Bronchial epithelial cell (primary cell): Measurements from ENCODE around the gene KRTAP1-5. TPM values are rescaled to one million over a fixed set of nuclear protein-coding genes. Genes with fewer than 3 reads are reported as not detected.

ENCODE experiments used
- DNase-seq: peaks from one replicate; pipeline ENCODE4 v3.0.0-alpha.2; 2010; ENCODE audit warnings: low read depth
- FAIRE-seq: peaks from 2 replicates; lab custom pipeline; 2011; peaks lifted over from hg19 to GRCh38; lab: Jason Lieb, UNC
- H3K27me3 ChIP-seq: 2 replicates; pipeline ENCODE4 v1.5.1; 2011; ENCODE audit warnings: low read length; ENCODE audit not compliant: control insufficient read depth, insufficient read depth
- H3K36me3 ChIP-seq: 2 replicates; pipeline ENCODE4 v1.5.1; 2011; ENCODE audit warnings: low read length; ENCODE audit not compliant: control insufficient read depth, insufficient read depth
- H3K4me3 ChIP-seq: 2 replicates; pipeline ENCODE4 v1.5.1; 2011; ENCODE audit warnings: mild to moderate bottlenecking, low read depth, low read length, control low read depth
- total RNA-seq: library from RNA; depleted of rRNA; stranded (reverse); fragments of >200 nt; gene quantifications from 2 replicates; pipeline ENCODE4 v1.2.1, GENCODE V29; 2014
- TF ChIP-seq, protein P1 (sequence below): IDR thresholded peaks from 2 replicates; pipeline ENCODE4 v1.5.1; 2011; ENCODE audit warnings: mild to moderate bottlenecking, moderate library complexity, low read length, control low read depth, inconsistent platforms; ENCODE audit not compliant: insufficient read depth, severe bottlenecking

Gene KRTAP1-5
- total RNA-seq, 1 donor from 2014 or later = not detected

DNA sequence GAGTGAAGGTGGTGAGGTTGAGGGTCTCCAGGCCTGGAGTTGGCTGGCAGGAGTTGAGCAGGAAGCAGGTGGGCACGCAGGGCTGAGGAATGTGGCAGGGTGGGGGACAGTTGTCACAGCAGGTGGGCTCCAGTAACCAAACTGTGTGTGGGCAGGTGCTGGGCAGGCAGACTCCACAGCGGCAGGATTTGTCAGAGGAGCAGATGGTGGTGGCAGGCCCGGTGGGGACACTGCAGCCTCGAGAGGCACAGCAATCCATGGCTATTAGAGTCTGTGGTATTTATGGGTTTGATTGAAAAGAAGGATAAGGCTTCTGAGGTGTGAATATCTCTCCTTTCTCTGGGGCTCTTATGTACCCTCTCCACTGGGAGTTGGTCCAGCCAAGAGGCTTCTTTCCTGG lies 33.2 kb downstream of the KRTAP1-5 start, which contains the start of gene KRTAP3-3:
TSS of gene KRTAP3-3 (minus strand) at position 326 of the 400 bp plus-strand sequence. CDS start at position 259, 67 bp downstream.
- TF ChIP-seq, protein P1, sequence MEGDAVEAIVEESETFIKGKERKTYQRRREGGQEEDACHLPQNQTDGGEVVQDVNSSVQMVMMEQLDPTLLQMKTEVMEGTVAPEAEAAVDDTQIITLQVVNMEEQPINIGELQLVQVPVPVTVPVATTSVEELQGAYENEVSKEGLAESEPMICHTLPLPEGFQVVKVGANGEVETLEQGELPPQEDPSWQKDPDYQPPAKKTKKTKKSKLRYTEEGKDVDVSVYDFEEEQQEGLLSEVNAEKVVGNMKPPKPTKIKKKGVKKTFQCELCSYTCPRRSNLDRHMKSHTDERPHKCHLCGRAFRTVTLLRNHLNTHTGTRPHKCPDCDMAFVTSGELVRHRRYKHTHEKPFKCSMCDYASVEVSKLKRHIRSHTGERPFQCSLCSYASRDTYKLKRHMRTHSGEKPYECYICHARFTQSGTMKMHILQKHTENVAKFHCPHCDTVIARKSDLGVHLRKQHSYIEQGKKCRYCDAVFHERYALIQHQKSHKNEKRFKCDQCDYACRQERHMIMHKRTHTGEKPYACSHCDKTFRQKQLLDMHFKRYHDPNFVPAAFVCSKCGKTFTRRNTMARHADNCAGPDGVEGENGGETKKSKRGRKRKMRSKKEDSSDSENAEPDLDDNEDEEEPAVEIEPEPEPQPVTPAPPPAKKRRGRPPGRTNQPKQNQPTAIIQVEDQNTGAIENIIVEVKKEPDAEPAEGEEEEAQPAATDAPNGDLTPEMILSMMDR = no peak
- no peak for FAIRE-seq
- no peak for DNase-seq
- H3K4me3 ChIP-seq = no peak within 1 kb of the TSS
- no peaks in the 10 kb centered on the region for H3K27me3 ChIP-seq
- no peaks in the 10 kb centered on the region for H3K36me3 ChIP-seq

DNA sequence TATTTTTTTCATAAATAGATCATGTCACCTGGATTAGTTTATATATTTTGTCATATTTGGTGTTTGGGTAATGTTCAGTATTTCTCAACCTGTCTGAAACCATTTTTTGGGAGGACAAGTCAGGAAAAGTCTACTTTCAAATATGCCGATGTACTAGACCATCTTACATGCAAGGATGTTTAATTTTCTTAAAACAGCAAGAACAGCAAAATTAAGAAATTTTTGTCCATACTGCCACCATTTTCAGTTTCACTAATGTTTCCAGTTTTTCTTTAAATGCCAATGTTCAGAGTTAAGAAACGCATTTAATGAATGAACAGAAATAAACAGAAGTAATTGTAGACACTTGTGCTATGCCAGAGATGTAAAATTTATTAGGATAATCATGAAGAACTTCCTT lies 33.9 kb downstream of the KRTAP1-5 start:
- no peak overlapping the region for H3K4me3 ChIP-seq
- no peak for DNase-seq
- H3K27me3 ChIP-seq = no peaks in the 10 kb centered on the region
- FAIRE-seq = no peak
- TF ChIP-seq, protein P1 = no peak
- H3K36me3 ChIP-seq = no peaks in the 10 kb centered on the region

DNA sequence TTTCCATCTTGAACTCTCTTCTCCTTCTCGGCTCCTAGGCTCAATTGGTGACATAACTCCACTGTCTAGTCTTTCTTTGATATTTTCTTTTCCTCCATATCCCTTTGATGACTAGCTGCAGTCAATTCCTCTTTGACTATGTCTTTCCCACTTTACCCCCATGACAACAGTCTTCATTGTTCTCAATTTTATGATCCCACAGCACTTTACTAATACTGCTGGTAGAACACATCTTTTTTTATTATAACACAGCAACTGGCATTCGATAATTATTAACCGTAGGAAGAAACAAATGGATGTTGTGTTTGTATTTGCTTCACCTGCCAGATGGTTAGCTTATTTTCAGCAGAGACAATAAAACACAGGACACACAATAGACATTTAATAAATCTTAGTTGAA lies 34.3 kb downstream of the KRTAP1-5 start:
- H3K4me3 ChIP-seq = no peak overlapping the region
- DNase-seq (no peak), FAIRE-seq (no peak)
- TF ChIP-seq, protein P1 = no peak
- H3K36me3 ChIP-seq = no peaks in the 10 kb centered on the region
- H3K27me3 ChIP-seq = no peaks in the 10 kb centered on the region

DNA sequence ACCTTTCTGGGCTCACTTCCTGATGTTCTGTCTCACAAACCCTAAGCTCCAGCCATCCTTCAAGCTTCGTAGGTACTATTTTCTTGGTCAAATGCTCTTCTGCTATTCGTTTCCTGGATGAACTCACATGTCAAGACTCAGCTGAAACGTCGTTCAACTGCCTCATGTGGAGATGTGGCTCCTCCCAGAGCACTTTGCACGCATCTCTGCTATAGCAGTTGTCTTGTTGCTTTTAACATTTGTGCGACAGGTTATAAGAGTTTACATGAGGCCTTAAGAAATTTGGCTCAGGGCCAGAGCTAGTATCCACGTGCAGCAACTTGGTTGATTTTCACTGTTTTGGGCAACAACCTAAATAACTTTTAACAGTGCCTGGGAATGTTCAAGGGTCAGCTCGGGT lies 40.1 kb downstream of the KRTAP1-5 start:
- FAIRE-seq (peak; percentile 90), DNase-seq (peak; percentile 40)
- TF ChIP-seq, protein P1 = no peak
- Histone ChIP-seq H3K4me3 (no peak overlapping the region), H3K36me3 (no peaks in the 10 kb centered on the region), H3K27me3 (no peaks in the 10 kb centered on the region)

DNA sequence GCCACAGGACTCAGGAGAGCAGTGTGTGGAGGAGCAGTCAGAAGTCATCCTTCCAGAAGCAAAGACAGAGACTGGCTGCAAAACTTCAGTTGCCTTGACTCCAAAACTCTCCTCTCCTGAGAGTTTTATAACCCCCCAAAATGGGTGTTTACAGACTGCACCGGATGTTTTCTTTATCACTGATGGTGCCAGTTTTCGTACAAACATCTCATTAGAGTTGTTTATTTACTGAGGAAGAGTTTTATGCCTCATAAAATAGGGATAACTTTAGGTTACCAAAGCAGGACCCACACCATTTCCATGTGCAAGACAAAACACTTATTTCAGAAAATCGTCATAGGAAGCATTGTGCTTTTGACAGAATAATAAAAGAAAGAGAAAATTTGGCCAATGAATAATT lies 42.8 kb downstream of the KRTAP1-5 start, which contains the start of gene KRT40:
TSS of gene KRT40 (minus strand) at position 101 of the 400 bp plus-strand sequence. CDS start at position 48, 53 bp downstream.
- FAIRE-seq = no peak

More for the DNA sequence above, 42.8 kb downstream of the KRTAP1-5 start, which contains the start of gene KRT40:
- no peak for DNase-seq
- no peak within 1 kb of the TSS for H3K4me3 ChIP-seq
- H3K27me3 ChIP-seq = no peaks in the 10 kb centered on the region
- H3K36me3 ChIP-seq = no peaks in the 10 kb centered on the region
- TF ChIP-seq, protein P1 = no peak
